Measurements from ENCODE around the gene SLC28A3. TPM values are rescaled to one million over a fixed set of nuclear protein-coding genes. Genes with fewer than 3 reads are reported as not detected.

Gene SLC28A3
- total RNA-seq, 1 experiment from 2014 or later = 0.77 TPM

DNA sequence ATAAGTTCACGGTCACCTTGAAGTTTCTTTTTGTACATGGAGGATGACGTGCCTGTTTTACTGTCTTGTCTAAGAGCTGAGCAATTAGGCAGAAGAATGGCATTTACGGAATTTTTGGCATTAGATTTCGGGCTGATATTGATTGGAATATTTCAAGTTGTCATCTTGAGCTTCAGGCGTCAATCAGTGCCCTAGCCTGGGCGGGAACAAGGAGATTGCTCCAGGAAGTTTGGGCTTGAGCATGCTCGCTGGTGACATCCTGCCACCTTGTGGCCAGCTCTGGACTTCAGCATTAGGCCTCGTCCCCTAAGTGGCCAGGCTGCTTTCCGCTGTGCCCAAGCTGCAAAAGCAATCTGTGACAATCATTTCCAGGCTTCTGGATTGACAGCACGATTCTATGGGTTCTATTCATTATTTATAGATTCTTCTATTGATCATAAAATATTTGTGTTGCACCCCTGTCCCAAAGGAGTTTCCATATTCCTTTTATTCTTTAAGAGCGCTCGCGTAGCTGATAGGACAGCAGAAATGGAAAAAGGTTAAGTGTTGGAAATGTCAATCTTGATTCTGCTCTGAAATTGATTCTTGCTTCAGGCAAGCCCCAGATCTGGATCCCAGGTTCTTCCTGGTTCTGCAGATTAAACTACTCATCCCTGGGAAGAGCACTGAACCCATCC lies 79.3 kb downstream of the SLC28A3 start:
- Mint-ChIP-seq H3K4me3 (ENCODE audit: unreplicated experiment) (no peak overlapping the region), H3K27me3 (ENCODE audit: insufficient read depth, unreplicated experiment) (no peaks in the 10 kb centered on the region), H3K9me3 (ENCODE audit: unreplicated experiment) (no peaks in the 10 kb centered on the region), H3K27ac (ENCODE audit: low read depth, unreplicated experiment) (no peak overlapping the region), H3K4me1 (ENCODE audit: insufficient read depth, unreplicated experiment) (peaks cover 11% of the 10 kb centered on the region), H3K36me3 (ENCODE audit: insufficient read depth, unreplicated experiment) (no peaks in the 10 kb centered on the region)
- intact Hi-C loops (cut with micrococcal nuclease) = loop anchor here (1.0 to 5.0 kb wide), 6 partner anchors 54 to 424 kb away; no protein-coding TSS in a partner anchor
- TF ChIP-seq, protein P1, sequence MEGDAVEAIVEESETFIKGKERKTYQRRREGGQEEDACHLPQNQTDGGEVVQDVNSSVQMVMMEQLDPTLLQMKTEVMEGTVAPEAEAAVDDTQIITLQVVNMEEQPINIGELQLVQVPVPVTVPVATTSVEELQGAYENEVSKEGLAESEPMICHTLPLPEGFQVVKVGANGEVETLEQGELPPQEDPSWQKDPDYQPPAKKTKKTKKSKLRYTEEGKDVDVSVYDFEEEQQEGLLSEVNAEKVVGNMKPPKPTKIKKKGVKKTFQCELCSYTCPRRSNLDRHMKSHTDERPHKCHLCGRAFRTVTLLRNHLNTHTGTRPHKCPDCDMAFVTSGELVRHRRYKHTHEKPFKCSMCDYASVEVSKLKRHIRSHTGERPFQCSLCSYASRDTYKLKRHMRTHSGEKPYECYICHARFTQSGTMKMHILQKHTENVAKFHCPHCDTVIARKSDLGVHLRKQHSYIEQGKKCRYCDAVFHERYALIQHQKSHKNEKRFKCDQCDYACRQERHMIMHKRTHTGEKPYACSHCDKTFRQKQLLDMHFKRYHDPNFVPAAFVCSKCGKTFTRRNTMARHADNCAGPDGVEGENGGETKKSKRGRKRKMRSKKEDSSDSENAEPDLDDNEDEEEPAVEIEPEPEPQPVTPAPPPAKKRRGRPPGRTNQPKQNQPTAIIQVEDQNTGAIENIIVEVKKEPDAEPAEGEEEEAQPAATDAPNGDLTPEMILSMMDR (IDR thresholded peaks at IDR 0.05; ENCODE audit: unreplicated experiment) = peak; percentile 79
- DNase-seq (ENCODE audit: unreplicated experiment) = peak; percentile 82
- POLR2A ChIA-PET = interaction anchor here (0.6 to 2.1 kb wide), 15 partner anchors 10 to 340 kb away, joined by 3 to 19 read pairs (median 4); partner anchors contain the start of genes HNRNPK, KIF27 and RMI1
- CTCF ChIA-PET = interaction anchor here (0.6 to 3.9 kb wide), 70 partner anchors 8 to 563 kb away, joined by 3 to 64 read pairs (median 5); partner anchors contain the start of genes HNRNPK and KIF27
- no TSS peak for BruUV-seq (replicated peaks)

GRCh38 chr9:84258371-84258770 lies 82.2 kb downstream of the SLC28A3 start:
- H3K36me3 Mint-ChIP-seq (ENCODE audit: insufficient read depth, unreplicated experiment) = no peaks in the 10 kb centered on the region
- no TSS peak for BruUV-seq (replicated peaks)
- H3K4me1 Mint-ChIP-seq (ENCODE audit: insufficient read depth, unreplicated experiment) = peaks cover 11% of the 10 kb centered on the region
- H3K4me3 Mint-ChIP-seq (ENCODE audit: unreplicated experiment) = no peak overlapping the region
- no peak for DNase-seq (ENCODE audit: unreplicated experiment)
- ChIA-PET POLR2A (no interaction called here), CTCF (interaction anchor here (1.3 kb wide), 1 partner anchor 77 kb away, joined by 5 read pairs; no protein-coding TSS in a partner anchor)
- no peak overlapping the region for H3K27ac Mint-ChIP-seq (ENCODE audit: low read depth, unreplicated experiment)
- H3K9me3 Mint-ChIP-seq (ENCODE audit: unreplicated experiment) = no peaks in the 10 kb centered on the region
- intact Hi-C loops (cut with micrococcal nuclease) = no loop called here
- H3K27me3 Mint-ChIP-seq (ENCODE audit: insufficient read depth, unreplicated experiment) = no peaks in the 10 kb centered on the region
- TF ChIP-seq, protein P1 (IDR thresholded peaks at IDR 0.05; ENCODE audit: unreplicated experiment) = no peak

- Mint-ChIP-seq H3K4me3 (ENCODE audit: unreplicated experiment) (no peak overlapping the region), H3K27me3 (ENCODE audit: insufficient read depth, unreplicated experiment) (no peaks in the 10 kb centered on the region), H3K4me1 (ENCODE audit: insufficient read depth, unreplicated experiment) (peaks cover 6% of the 10 kb centered on the region), H3K27ac (ENCODE audit: low read depth, unreplicated experiment) (no peak overlapping the region), H3K36me3 (ENCODE audit: insufficient read depth, unreplicated experiment) (no peaks in the 10 kb centered on the region), H3K9me3 (ENCODE audit: unreplicated experiment) (no peaks in the 10 kb centered on the region)
- DNase-seq (ENCODE audit: unreplicated experiment) = no peak
- intact Hi-C loops (cut with micrococcal nuclease) = no loop called here
- ChIA-PET POLR2A (interaction anchor here (0.6 to 1.7 kb wide), 4 partner anchors 17 to 321 kb away, joined by 3 to 5 read pairs (median 4); partner anchors contain the start of genes HNRNPK and RMI1), CTCF (interaction anchor here (0.7 to 2.0 kb wide), 4 partner anchors 17 to 345 kb away, joined by 3 to 13 read pairs (median 4); no protein-coding TSS in a partner anchor)
- TF ChIP-seq, protein P1 (IDR thresholded peaks at IDR 0.05; ENCODE audit: unreplicated experiment) = no peak
- BruUV-seq (replicated peaks) = no TSS peak
Measured at GRCh38 chr9:84255696-84256095, 84.9 kb downstream of the SLC28A3 start.

DNA sequence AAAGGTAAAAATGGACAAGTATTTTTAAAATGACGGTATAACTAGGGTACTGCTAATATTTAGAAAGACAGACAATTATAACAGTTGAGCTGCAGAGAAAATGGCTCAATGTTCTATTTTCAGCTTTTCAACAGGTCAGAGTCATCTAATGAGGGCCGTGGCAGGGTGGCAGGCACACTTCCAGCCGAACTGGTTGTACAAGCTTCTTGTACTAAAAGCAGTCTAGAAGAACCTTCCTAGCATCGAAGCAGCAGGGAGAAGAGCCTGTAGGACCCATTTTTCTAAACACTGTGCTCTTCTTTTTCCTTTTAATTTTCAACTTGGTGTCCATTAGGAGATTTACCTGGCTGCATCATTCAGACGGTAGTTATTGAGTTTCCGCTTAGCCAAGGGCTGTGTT lies 85.6 kb downstream of the SLC28A3 start:
- peaks cover 6% of the 10 kb centered on the region for H3K4me1 Mint-ChIP-seq (ENCODE audit: insufficient read depth, unreplicated experiment)
- no peak overlapping the region for H3K27ac Mint-ChIP-seq (ENCODE audit: low read depth, unreplicated experiment)
- no TSS peak for BruUV-seq (replicated peaks)
- H3K36me3 Mint-ChIP-seq (ENCODE audit: insufficient read depth, unreplicated experiment) = no peaks in the 10 kb centered on the region
- ChIA-PET POLR2A (interaction anchor here (0.6 kb wide), 1 partner anchor 117 kb away, joined by 3 read pairs; no protein-coding TSS in a partner anchor), CTCF (interaction anchor here (0.6 to 2.6 kb wide), 5 partner anchors 16 to 296 kb away, joined by 3 to 12 read pairs (median 4); no protein-coding TSS in a partner anchor)
- TF ChIP-seq, protein P1 (IDR thresholded peaks at IDR 0.05; ENCODE audit: unreplicated experiment) = no peak
- no peaks in the 10 kb centered on the region for H3K27me3 Mint-ChIP-seq (ENCODE audit: insufficient read depth, unreplicated experiment)
- H3K9me3 Mint-ChIP-seq (ENCODE audit: unreplicated experiment) = no peaks in the 10 kb centered on the region
- intact Hi-C loops (cut with micrococcal nuclease) = no loop called here
- no peak overlapping the region for H3K4me3 Mint-ChIP-seq (ENCODE audit: unreplicated experiment)
- DNase-seq (ENCODE audit: unreplicated experiment) = no peak
